NCI-H2227 treated with DMSO at 0.1 percent for 48 hours (cell line): Measurements from ENCODE around the gene DBNL.

ENCODE experiments used
- DNase-seq: peaks from one replicate; lab custom pipeline; 2025; lab: John Stamatoyannopoulos, UW

DBNL gene

GRCh38 chr7:44062180-44062902, 17.8 kb downstream of the DBNL start:
- DNase-seq, result no peak

GRCh38 chr7:44062903-44063295, 18.4 kb downstream of the DBNL start:
- no peak for DNase-seq

GRCh38 chr7:44063547-44063893, 19.0 kb downstream of the DBNL start:
- no peak for DNase-seq

- no peak for DNase-seq
Observed at GRCh38 chr7:44063894-44064651, 19.6 kb downstream of the DBNL start.

- DNase-seq, result no peak
Observed at GRCh38 chr7:44064791-44065430, 20.4 kb downstream of the DBNL start.

- DNase-seq, result no peak
Observed at GRCh38 chr7:44065431-44066110, 21.1 kb downstream of the DBNL start, which contains the start of gene PGAM2. Gene PGAM2, minus strand, starts transcription at chr7:44065567. Its CDS starts 38 bp downstream, at chr7:44065529.

GRCh38 chr7:44066111-44066460, 21.6 kb downstream of the DBNL start:
- DNase-seq, result no peak

GRCh38 chr7:44066494-44067063, 22.1 kb downstream of the DBNL start:
- DNase-seq, result no peak

GRCh38 chr7:44067064-44067951, 22.8 kb downstream of the DBNL start:
- no peak for DNase-seq

GRCh38 chr7:44068054-44068453, 23.6 kb downstream of the DBNL start:
- DNase-seq, result peak; percentile 10

GRCh38 chr7:44071726-44072363, 27.3 kb downstream of the DBNL start:
- no peak for DNase-seq

- DNase-seq, result no peak
Observed at GRCh38 chr7:44072364-44073231, 28.1 kb downstream of the DBNL start.

- DNase-seq, result no peak
Observed at GRCh38 chr7:44073664-44074348, 29.3 kb downstream of the DBNL start.

GRCh38 chr7:44074349-44074695, 29.8 kb downstream of the DBNL start:
- no peak for DNase-seq

GRCh38 chr7:44075296-44076075, 31.0 kb downstream of the DBNL start:
- DNase-seq, result no peak

- DNase-seq, result no peak
Observed at GRCh38 chr7:44076101-44076895, 31.8 kb downstream of the DBNL start.

GRCh38 chr7:44077061-44077460, 32.6 kb downstream of the DBNL start:
- DNase-seq, result no peak

- DNase-seq, result no peak
Observed at GRCh38 chr7:44077681-44078091, 33.2 kb downstream of the DBNL start.
